Measurements from ENCODE around the gene CNNM4.

The CNNM4 gene

GRCh38 chr2:96835830-96836229 is 75.1 kb downstream of the CNNM4 start:
- H3K4me2 ChIP-seq (ENCODE audit: low read depth, low read length, poor library complexity, severe bottlenecking) = no peak overlapping the region
- no peaks in the 10 kb centered on the region for H4K20me1 ChIP-seq (ENCODE audit: low read depth, low read length)
- H3K27me3 ChIP-seq (ENCODE audit: low read length) = no peaks in the 10 kb centered on the region
- no peaks in the 10 kb centered on the region for H3K79me2 ChIP-seq (ENCODE audit: insufficient read depth, low read length)
- H3K9me2 ChIP-seq (replicated peaks; ENCODE audit: insufficient read depth, low read length) = no peaks in the 10 kb centered on the region
- no peak overlapping the region for H2AFZ ChIP-seq (ENCODE audit: low read depth, low read length, severe bottlenecking)
- no peaks in the 10 kb centered on the region for H3F3A ChIP-seq (ENCODE audit: insufficient read depth)
- H3K36me3 ChIP-seq (ENCODE audit: low read length) = 0 out of 2 replicates have a peak, but pooled peaks cover 3% of the 10 kb centered on the region
- H3K27ac ChIP-seq (ENCODE audit: low read depth, low read length) = no peak overlapping the region
- H3K9me3 ChIP-seq (ENCODE audit: insufficient read depth, low read length) = no peaks in the 10 kb centered on the region
- no peak overlapping the region for H3K4me3 ChIP-seq (ENCODE audit: insufficient read depth, low read length, poor library complexity, severe bottlenecking)
- no peak overlapping the region for H3K9ac ChIP-seq (ENCODE audit: low read length)
- TF ChIP-seq CTCF (IDR thresholded peaks at IDR 0.05; ENCODE audit: insufficient read depth, low read length, poor library complexity, severe bottlenecking) = no peak
- TF ChIP-seq EZH2phosphoT487 (conservative IDR thresholded peaks at IDR 0.05; ENCODE audit: low read length) = no peak

DNA sequence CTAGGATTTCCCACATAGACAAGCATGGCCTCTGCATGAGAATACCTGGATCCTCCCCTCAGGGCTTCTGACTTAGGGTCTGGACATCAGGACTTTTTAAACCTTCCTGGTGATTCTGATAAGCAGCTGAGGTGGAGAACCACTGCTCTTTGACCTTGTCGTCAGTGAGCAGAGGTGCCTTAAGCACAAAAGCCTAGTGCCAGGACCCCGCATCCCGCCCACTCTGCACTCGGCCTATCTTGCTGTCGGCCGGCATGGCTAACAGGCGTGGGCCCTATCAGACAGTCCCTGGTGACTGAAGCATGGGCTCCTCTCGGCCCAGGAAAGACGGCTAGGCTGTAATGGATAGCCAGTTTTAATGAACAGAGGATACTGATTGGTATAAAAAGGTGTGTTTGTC is 76.9 kb downstream of the CNNM4 start:
- no peak overlapping the region for H2AFZ ChIP-seq (ENCODE audit: low read depth, low read length, severe bottlenecking)
- no peaks in the 10 kb centered on the region for H3K27me3 ChIP-seq (ENCODE audit: low read length)
- H3K4me2 ChIP-seq (ENCODE audit: low read depth, low read length, poor library complexity, severe bottlenecking) = no peak overlapping the region
- no peaks in the 10 kb centered on the region for H3K9me2 ChIP-seq (replicated peaks; ENCODE audit: insufficient read depth, low read length)
- no peaks in the 10 kb centered on the region for H3K79me2 ChIP-seq (ENCODE audit: insufficient read depth, low read length)
- no peak overlapping the region for H3K4me3 ChIP-seq (ENCODE audit: insufficient read depth, low read length, poor library complexity, severe bottlenecking)
- no peaks in the 10 kb centered on the region for H4K20me1 ChIP-seq (ENCODE audit: low read depth, low read length)
- 0 out of 2 replicates have a peak, but pooled peaks cover 3% of the 10 kb centered on the region for H3K36me3 ChIP-seq (ENCODE audit: low read length)
- no peak overlapping the region for H3K9ac ChIP-seq (ENCODE audit: low read length)
- TF ChIP-seq CTCF (IDR thresholded peaks at IDR 0.05; ENCODE audit: insufficient read depth, low read length, poor library complexity, severe bottlenecking) (no peak), EZH2phosphoT487 (conservative IDR thresholded peaks at IDR 0.05; ENCODE audit: low read length) (no peak)
- H3K9me3 ChIP-seq (ENCODE audit: insufficient read depth, low read length) = no peaks in the 10 kb centered on the region
- H3F3A ChIP-seq (ENCODE audit: insufficient read depth) = no peaks in the 10 kb centered on the region
- no peak overlapping the region for H3K27ac ChIP-seq (ENCODE audit: low read depth, low read length)

DNA sequence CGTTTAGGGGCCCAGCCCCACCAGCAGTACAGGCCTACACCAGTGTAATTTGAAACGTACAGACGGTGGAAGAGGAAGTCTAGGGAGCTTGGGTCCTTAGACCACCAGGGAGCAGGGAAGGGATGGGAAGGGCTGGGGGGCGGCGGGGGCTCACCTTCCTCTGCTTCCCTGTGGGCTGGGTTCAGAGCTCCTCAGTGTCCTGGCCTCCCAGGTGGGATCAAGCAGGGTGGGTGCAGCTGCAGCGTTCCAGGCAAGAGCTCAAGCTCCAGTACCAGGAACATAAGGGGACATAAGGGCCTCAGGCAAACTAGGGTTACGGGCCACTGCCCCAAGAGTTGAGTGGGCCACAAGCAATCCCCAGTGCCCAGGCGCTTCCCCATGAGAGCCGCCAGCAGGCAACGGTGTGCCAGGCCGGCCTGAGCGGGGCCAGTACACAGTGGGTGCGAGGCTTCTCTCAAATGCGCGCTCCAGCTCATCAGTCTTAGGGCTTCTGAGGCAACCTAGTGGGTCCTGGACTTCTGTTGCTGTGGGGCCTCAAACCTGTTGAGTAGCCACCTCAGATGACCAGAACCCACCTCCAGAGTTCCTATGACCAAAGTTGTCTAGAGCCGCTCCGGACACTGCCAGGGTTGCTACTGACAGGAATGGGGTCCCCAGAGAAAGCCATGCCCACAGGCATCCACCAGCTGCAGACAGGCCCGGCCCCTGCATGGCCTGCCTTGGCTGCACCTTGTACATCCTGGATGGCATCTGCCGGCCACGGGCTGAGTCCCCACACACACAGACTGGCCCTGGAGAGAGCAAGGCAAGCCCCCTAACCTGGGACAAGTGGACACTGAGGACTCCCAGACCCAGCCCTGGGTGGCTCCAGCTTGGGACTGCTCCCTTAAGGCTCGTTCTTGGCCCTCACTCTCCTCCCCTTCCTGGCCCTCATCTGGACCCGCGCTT is 77.9 kb downstream of the CNNM4 start:
- TF ChIP-seq CTCF (IDR thresholded peaks at IDR 0.05; ENCODE audit: insufficient read depth, low read length, poor library complexity, severe bottlenecking) (no peak), EZH2phosphoT487 (conservative IDR thresholded peaks at IDR 0.05; ENCODE audit: low read length) (no peak)
- H3F3A ChIP-seq (ENCODE audit: insufficient read depth) = no peaks in the 10 kb centered on the region
- no peak overlapping the region for H3K4me3 ChIP-seq (ENCODE audit: insufficient read depth, low read length, poor library complexity, severe bottlenecking)
- H3K9me2 ChIP-seq (replicated peaks; ENCODE audit: insufficient read depth, low read length) = no peaks in the 10 kb centered on the region
- H3K9me3 ChIP-seq (ENCODE audit: insufficient read depth, low read length) = no peaks in the 10 kb centered on the region
- no peaks in the 10 kb centered on the region for H3K27me3 ChIP-seq (ENCODE audit: low read length)
- H2AFZ ChIP-seq (ENCODE audit: low read depth, low read length, severe bottlenecking) = peak overlapping the region; percentile 70
- peak overlapping the region; percentile 34 for H3K9ac ChIP-seq (ENCODE audit: low read length)
- H3K79me2 ChIP-seq (ENCODE audit: insufficient read depth, low read length) = no peaks in the 10 kb centered on the region
- H3K4me2 ChIP-seq (ENCODE audit: low read depth, low read length, poor library complexity, severe bottlenecking) = peak overlapping the region; percentile 38
- no peaks in the 10 kb centered on the region for H4K20me1 ChIP-seq (ENCODE audit: low read depth, low read length)
- H3K27ac ChIP-seq (ENCODE audit: low read depth, low read length) = peak overlapping the region; percentile 16; the same call in 1 of the 2 replicates
- H3K36me3 ChIP-seq (ENCODE audit: low read length) = no peaks in the 10 kb centered on the region

All from SU-DHL-6 (cell line).